ENCODE data around the gene B2M. TPM values are rescaled to one million over a fixed set of nuclear protein-coding genes. Genes with fewer than 3 reads are reported as not detected.

Gene B2M
- total RNA-seq, 1 donor from 2014 or later: 595 TPM

DNA sequence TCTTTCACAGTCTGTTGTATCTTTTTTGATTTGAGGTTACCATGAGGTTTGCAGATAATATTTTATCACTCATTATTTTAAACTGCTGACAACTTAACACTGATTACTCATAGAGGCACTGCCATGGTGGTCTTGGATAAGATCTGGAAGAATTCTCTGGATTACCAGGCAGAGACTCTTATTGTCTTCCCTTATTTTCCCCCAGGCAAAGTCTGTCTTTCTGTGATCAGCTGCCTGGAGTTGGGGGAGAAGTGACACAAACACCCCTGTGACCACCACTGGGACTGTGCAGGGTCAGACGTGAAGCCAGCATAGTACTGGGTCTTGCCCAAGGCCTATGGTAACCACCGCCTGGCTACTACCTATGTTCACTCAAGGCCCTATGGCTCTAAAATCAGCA is 4.9 kb upstream of the B2M start:
- Mint-ChIP-seq H3K27ac (ENCODE audit: unreplicated experiment) (no peak overlapping the region), H3K27me3 (ENCODE audit: low read depth) (peaks cover 4% of the 10 kb centered on the region), H3K4me1 (ENCODE audit: low read depth) (peaks cover 8% of the 10 kb centered on the region), H3K9me3 (ENCODE audit: low read depth) (peaks cover 24% of the 10 kb centered on the region), H3K4me3 (ENCODE audit: unreplicated experiment) (no peak overlapping the region), H3K36me3 (ENCODE audit: low read depth) (peaks cover 8% of the 10 kb centered on the region)
- no peak for DNase-seq (ENCODE audit: low spot score)
- no peak for TF ChIP-seq CTCF (IDR thresholded peaks at IDR 0.05)

- no peak for DNase-seq (ENCODE audit: low spot score)
- H3K36me3 Mint-ChIP-seq (ENCODE audit: low read depth): peaks cover 7% of the 10 kb centered on the region
- H3K4me3 Mint-ChIP-seq (ENCODE audit: unreplicated experiment): no peak overlapping the region
- peaks cover 10% of the 10 kb centered on the region for H3K4me1 Mint-ChIP-seq (ENCODE audit: low read depth)
- no peak for TF ChIP-seq CTCF (IDR thresholded peaks at IDR 0.05)
- H3K27me3 Mint-ChIP-seq (ENCODE audit: low read depth): no peaks in the 10 kb centered on the region
- H3K27ac Mint-ChIP-seq (ENCODE audit: unreplicated experiment): no peak overlapping the region
- H3K9me3 Mint-ChIP-seq (ENCODE audit: low read depth): peaks cover 19% of the 10 kb centered on the region
Measured at GRCh38 chr15:44706946-44707636, 4.2 kb upstream of the B2M start.

GRCh38 chr15:44710236-44711095 is 851 bp upstream of the B2M start:
- peaks cover 28% of the 10 kb centered on the region for H3K4me1 Mint-ChIP-seq (ENCODE audit: low read depth)
- TF ChIP-seq CTCF (IDR thresholded peaks at IDR 0.05): peak; percentile 75
- peak overlapping the region; percentile 99 for H3K4me3 Mint-ChIP-seq (ENCODE audit: unreplicated experiment)
- H3K36me3 Mint-ChIP-seq (ENCODE audit: low read depth): peaks cover 5% of the 10 kb centered on the region
- H3K9me3 Mint-ChIP-seq (ENCODE audit: low read depth): no peaks in the 10 kb centered on the region
- no peak for DNase-seq (ENCODE audit: low spot score)
- no peaks in the 10 kb centered on the region for H3K27me3 Mint-ChIP-seq (ENCODE audit: low read depth)
- peak overlapping the region; percentile 99 for H3K27ac Mint-ChIP-seq (ENCODE audit: unreplicated experiment)

- TF ChIP-seq CTCF (IDR thresholded peaks at IDR 0.05): no peak
- peaks cover 14% of the 10 kb centered on the region for H3K36me3 Mint-ChIP-seq (ENCODE audit: low read depth)
- H3K9me3 Mint-ChIP-seq (ENCODE audit: low read depth): no peaks in the 10 kb centered on the region
- H3K4me3 Mint-ChIP-seq (ENCODE audit: unreplicated experiment): peak overlapping the region; percentile 99
- H3K4me1 Mint-ChIP-seq (ENCODE audit: low read depth): peaks cover 28% of the 10 kb centered on the region
- H3K27me3 Mint-ChIP-seq (ENCODE audit: low read depth): no peaks in the 10 kb centered on the region
- no peak for DNase-seq (ENCODE audit: low spot score)
- H3K27ac Mint-ChIP-seq (ENCODE audit: unreplicated experiment): peak overlapping the region; percentile 99
Measured at GRCh38 chr15:44711743-44712345, 527 bp downstream of the B2M start.

GRCh38 chr15:44712346-44713005 is 1.2 kb downstream of the B2M start:
- Mint-ChIP-seq H3K9me3 (ENCODE audit: low read depth) (no peaks in the 10 kb centered on the region), H3K36me3 (ENCODE audit: low read depth) (peaks cover 16% of the 10 kb centered on the region), H3K4me1 (ENCODE audit: low read depth) (peaks cover 28% of the 10 kb centered on the region), H3K27me3 (ENCODE audit: low read depth) (no peaks in the 10 kb centered on the region), H3K4me3 (ENCODE audit: unreplicated experiment) (peak overlapping the region; percentile 99), H3K27ac (ENCODE audit: unreplicated experiment) (peak overlapping the region; percentile 99)
- no peak for DNase-seq (ENCODE audit: low spot score)
- TF ChIP-seq CTCF (IDR thresholded peaks at IDR 0.05): no peak
